ENCODE results near the gene CDKN1B. TPM values are rescaled to one million over a fixed set of nuclear protein-coding genes. Genes with fewer than 3 reads are reported as not detected.

The CDKN1B gene
- total RNA-seq, 2 donors from 2014 or later, result 73.5 to 110 TPM

DNA sequence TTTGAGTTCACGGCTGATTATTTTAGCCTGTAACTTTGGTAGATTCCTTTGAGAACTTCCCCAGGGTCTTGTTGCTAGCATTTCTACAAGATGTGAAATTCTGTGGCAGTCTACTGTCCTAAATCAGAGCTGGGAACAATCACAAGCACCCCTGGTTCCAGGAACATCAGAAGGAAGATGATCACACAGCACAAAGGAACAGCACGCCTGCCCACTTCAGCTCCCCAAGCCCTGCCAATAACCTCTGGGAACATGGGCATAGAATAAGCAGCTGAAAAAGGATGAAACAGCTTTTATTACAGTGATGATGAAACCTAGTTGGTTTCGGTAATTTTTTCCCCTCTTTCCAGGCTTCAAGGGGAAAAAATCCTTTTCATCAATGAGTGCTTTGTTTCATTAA lies 33.4 kb upstream of the CDKN1B start:
- H3K9me3 ChIP-seq, result no peaks in the 10 kb centered on the region
- DNase-seq (ENCODE audit: low spot score), result no peak
- H3K4me3 ChIP-seq, result no peak overlapping the region
- TF ChIP-seq POLR2A (IDR thresholded peaks at IDR 0.05) (no peak), POLR2AphosphoS5 (IDR thresholded peaks at IDR 0.05) (no peak), CTCF (IDR thresholded peaks at IDR 0.05) (no peak)
- intact Hi-C loops (cut with DNase I), result no loop called here
- no peaks in the 10 kb centered on the region for H3K4me1 ChIP-seq (replicated peaks)
- peaks cover 4% of the 10 kb centered on the region for H3K27me3 ChIP-seq (replicated peaks; ENCODE audit: insufficient read depth)
- no peaks in the 10 kb centered on the region for H3K36me3 ChIP-seq
- WGBS, result 65% methylated on average over 3 of the region's 3 CpGs
- no peak overlapping the region for H3K27ac ChIP-seq

DNA sequence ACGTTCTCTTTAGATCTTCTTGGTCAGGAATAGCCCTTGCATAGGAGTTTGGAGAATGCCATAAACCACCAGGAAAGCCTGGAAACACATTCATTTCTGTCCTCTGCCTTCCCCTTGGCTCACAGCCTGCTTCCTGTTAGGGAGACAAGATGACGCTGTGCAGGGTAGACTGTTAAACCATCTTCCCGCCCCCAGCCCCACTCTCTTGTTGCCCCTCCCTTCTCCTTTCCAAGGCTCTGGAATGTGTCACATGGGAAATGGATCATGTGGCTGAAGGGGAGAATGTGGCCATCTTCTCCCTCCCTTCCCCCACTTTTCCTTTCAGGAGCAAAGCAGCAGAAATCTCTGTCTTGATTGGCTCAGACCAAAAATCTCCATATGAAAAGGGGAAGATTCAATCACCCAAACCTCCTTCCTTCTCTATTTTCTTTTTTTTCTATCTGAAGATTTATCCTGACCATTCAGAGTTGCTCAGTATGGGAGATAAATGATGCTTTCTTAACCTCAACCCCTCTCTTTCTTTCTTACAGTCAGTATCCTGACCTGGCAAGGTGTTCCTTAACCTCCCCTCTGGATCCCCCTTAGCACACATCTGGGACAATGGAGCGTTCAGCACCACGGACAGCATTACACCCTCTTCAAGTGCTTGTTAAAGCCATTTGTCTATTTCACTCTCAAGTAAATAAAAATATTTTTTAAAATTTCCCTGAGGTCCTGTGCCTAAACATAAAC lies 32.6 kb upstream of the CDKN1B start:
- TF ChIP-seq CTCF (IDR thresholded peaks at IDR 0.05) (no peak), POLR2AphosphoS5 (IDR thresholded peaks at IDR 0.05) (no peak), POLR2A (IDR thresholded peaks at IDR 0.05) (no peak)
- Histone ChIP-seq H3K4me1 (replicated peaks) (no peaks in the 10 kb centered on the region), H3K4me3 (no peak overlapping the region), H3K36me3 (no peaks in the 10 kb centered on the region), H3K9me3 (no peaks in the 10 kb centered on the region), H3K27ac (no peak overlapping the region), H3K27me3 (replicated peaks; ENCODE audit: insufficient read depth) (peaks cover 4% of the 10 kb centered on the region)
- no peak for DNase-seq (ENCODE audit: low spot score)
- intact Hi-C loops (cut with DNase I), result no loop called here
- 4% methylated on average over 5 of the region's 5 CpGs for WGBS

DNA sequence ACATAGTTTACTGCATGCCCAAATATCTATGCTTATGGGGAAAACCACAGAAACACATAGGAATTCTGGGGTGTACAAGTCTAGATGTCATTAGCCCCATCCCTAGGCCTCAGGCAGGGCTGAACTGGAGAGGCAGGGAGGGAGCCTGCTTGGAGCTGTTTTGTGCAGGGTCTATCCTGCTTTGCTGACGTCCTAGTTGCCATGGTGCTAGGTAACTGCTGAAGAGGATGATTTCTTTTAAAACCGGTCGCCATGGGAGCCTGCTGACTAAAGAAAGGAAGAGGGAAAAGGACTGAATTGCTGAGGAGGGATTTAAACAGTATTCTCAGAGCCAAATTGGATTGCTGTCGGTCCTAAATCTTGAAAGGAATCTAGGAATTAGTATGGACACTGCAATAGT lies 31.9 kb upstream of the CDKN1B start:
- no peaks in the 10 kb centered on the region for H3K36me3 ChIP-seq
- no peaks in the 10 kb centered on the region for H3K4me1 ChIP-seq (replicated peaks)
- no peak overlapping the region for H3K4me3 ChIP-seq
- H3K27me3 ChIP-seq (replicated peaks; ENCODE audit: insufficient read depth), result peaks cover 4% of the 10 kb centered on the region
- intact Hi-C loops (cut with DNase I), result no loop called here
- no peak for DNase-seq (ENCODE audit: low spot score)
- WGBS, result 50% methylated on average over 4 of the region's 4 CpGs
- H3K9me3 ChIP-seq, result no peaks in the 10 kb centered on the region
- no peak overlapping the region for H3K27ac ChIP-seq
- TF ChIP-seq CTCF (IDR thresholded peaks at IDR 0.05) (no peak), POLR2A (IDR thresholded peaks at IDR 0.05) (no peak), POLR2AphosphoS5 (IDR thresholded peaks at IDR 0.05) (no peak)

DNA sequence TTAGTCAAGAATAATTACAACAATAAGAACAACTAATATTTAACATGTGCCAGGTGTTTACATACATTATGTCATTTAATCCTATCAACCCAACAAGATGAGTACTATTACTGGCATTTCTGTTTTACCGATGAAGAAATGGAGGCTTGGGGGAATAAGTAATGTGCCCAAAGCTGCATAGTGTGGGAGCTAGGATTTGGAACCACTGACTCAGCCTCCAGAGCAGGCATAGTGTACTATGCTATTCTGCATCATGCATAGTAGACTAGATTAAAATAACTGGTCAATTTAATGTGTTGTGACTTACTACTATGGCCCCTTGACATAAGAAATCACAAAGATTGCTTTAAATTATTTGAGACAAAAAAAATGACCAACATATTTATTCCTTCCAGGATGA lies 30.7 kb upstream of the CDKN1B start:
- H3K4me3 ChIP-seq, result no peak overlapping the region
- H3K27ac ChIP-seq, result no peak overlapping the region
- peaks cover 4% of the 10 kb centered on the region for H3K27me3 ChIP-seq (replicated peaks; ENCODE audit: insufficient read depth)
- intact Hi-C loops (cut with DNase I), result no loop called here
- no peaks in the 10 kb centered on the region for H3K4me1 ChIP-seq (replicated peaks)
- no peak for DNase-seq (ENCODE audit: low spot score)
- H3K36me3 ChIP-seq, result no peaks in the 10 kb centered on the region
- H3K9me3 ChIP-seq, result no peaks in the 10 kb centered on the region
- WGBS, result 100% methylated on average over 1 of the region's 1 CpG
- no peak for TF ChIP-seq CTCF (IDR thresholded peaks at IDR 0.05)
- no peak for TF ChIP-seq POLR2AphosphoS5 (IDR thresholded peaks at IDR 0.05)
- TF ChIP-seq POLR2A (IDR thresholded peaks at IDR 0.05), result no peak

- peaks cover 4% of the 10 kb centered on the region for H3K27me3 ChIP-seq (replicated peaks; ENCODE audit: insufficient read depth)
- no peaks in the 10 kb centered on the region for H3K4me1 ChIP-seq (replicated peaks)
- no peak overlapping the region for H3K27ac ChIP-seq
- H3K9me3 ChIP-seq, result no peaks in the 10 kb centered on the region
- H3K4me3 ChIP-seq, result no peak overlapping the region
- TF ChIP-seq CTCF (IDR thresholded peaks at IDR 0.05), result no peak
- no peaks in the 10 kb centered on the region for H3K36me3 ChIP-seq
- DNase-seq (ENCODE audit: low spot score), result no peak
- intact Hi-C loops (cut with DNase I), result no loop called here
Observed at GRCh38 chr12:12686925-12687324, 30.2 kb upstream of the CDKN1B start.
